Adrenal gland (tissue), 5 donors: ENCODE results near the gene NDUFS3.

Experiments
- CTCF ChIP-seq, 6 experiments: fragments of 450-650 bp in 4 of 6; fragments of 200-600 bp in 2 of 6; sonication (generic) in 1 of 6; IDR thresholded peaks; 1 replicate in 5 of 6; 2 replicates in 1 of 6; pipeline versions ENCODE4 v1.5.1 to v1.8.0; 2016 to 2021; ENCODE audit warnings: antibody characterized with exemption in 6 of 6, mild to moderate bottlenecking in 2 of 6, moderate library complexity in 1 of 6
- POLR2A ChIP-seq, 2 donors: fragments of 450-650 bp; IDR thresholded peaks; one replicate each; pipeline ENCODE4 v1.6.1; 2017; ENCODE audit warnings: antibody characterized with exemption in 2 of 2, mild to moderate bottlenecking in 2 of 2, moderate library complexity in 1 of 2
- donor health status: DM: no; HTN: no; CAD: no.

GRCh38 chr11:47583844-47584243, 5.0 kb downstream of the NDUFS3 start:
- TF ChIP-seq POLR2A (IDR thresholded peaks at IDR 0.05): no peak
- no peak for TF ChIP-seq CTCF (IDR thresholded peaks at IDR 0.05)
